ENCODE data around the gene TRAK1.
"Not testable (repeated sequence)": the region's sequence is repeated elsewhere in the genome, so short reads cannot be mapped to it uniquely, and the experiment has no call there.

TRAK1 gene

GRCh38 chr3:42098171-42098570, 7.0 kb downstream of the TRAK1 start:
- no peak for TF ChIP-seq CTCF (IDR thresholded peaks at IDR 0.05; ENCODE audit: low read depth, low read length)
- H3K4me1 ChIP-seq, result no peaks in the 10 kb centered on the region
- no peaks in the 10 kb centered on the region for H3K9me3 ChIP-seq
- H3K27me3 ChIP-seq, result no peaks in the 10 kb centered on the region
- no peak overlapping the region for H3K4me3 ChIP-seq (ENCODE audit: low read depth, low read length)
- H3K36me3 ChIP-seq, result no peaks in the 10 kb centered on the region
- no peak for DNase-seq

- no peak for DNase-seq
- Histone ChIP-seq H3K9me3 (no peaks in the 10 kb centered on the region), H3K4me1 (no peaks in the 10 kb centered on the region), H3K36me3 (no peaks in the 10 kb centered on the region), H3K4me3 (ENCODE audit: low read depth, low read length) (no peak overlapping the region), H3K27me3 (no peaks in the 10 kb centered on the region)
- TF ChIP-seq CTCF (IDR thresholded peaks at IDR 0.05; ENCODE audit: low read depth, low read length), result no peak
Measured at GRCh38 chr3:42099020-42099765, 8.0 kb downstream of the TRAK1 start.

- no peak for TF ChIP-seq CTCF (IDR thresholded peaks at IDR 0.05; ENCODE audit: low read depth, low read length)
- Histone ChIP-seq H3K4me3 (ENCODE audit: low read depth, low read length) (no peak overlapping the region), H3K36me3 (no peaks in the 10 kb centered on the region), H3K9me3 (no peaks in the 10 kb centered on the region), H3K4me1 (no peaks in the 10 kb centered on the region), H3K27me3 (no peaks in the 10 kb centered on the region)
- no peak for DNase-seq
Measured at GRCh38 chr3:42101048-42101447, 9.9 kb downstream of the TRAK1 start.

- no peak overlapping the region for H3K4me3 ChIP-seq (ENCODE audit: low read depth, low read length)
- no peak for TF ChIP-seq CTCF (IDR thresholded peaks at IDR 0.05; ENCODE audit: low read depth, low read length)
- H3K4me1 ChIP-seq, result no peaks in the 10 kb centered on the region
- no peaks in the 10 kb centered on the region for H3K9me3 ChIP-seq
- H3K27me3 ChIP-seq, result no peaks in the 10 kb centered on the region
- H3K36me3 ChIP-seq, result no peaks in the 10 kb centered on the region
- DNase-seq, result no peak
Measured at GRCh38 chr3:42101481-42101880, 10.3 kb downstream of the TRAK1 start.

GRCh38 chr3:42102571-42102970, 11.4 kb downstream of the TRAK1 start:
- no peaks in the 10 kb centered on the region for H3K36me3 ChIP-seq
- DNase-seq, result no peak
- H3K9me3 ChIP-seq, result no peaks in the 10 kb centered on the region
- no peak for TF ChIP-seq CTCF (IDR thresholded peaks at IDR 0.05; ENCODE audit: low read depth, low read length)
- no peak overlapping the region for H3K4me3 ChIP-seq (ENCODE audit: low read depth, low read length)
- H3K27me3 ChIP-seq, result no peaks in the 10 kb centered on the region
- no peaks in the 10 kb centered on the region for H3K4me1 ChIP-seq

GRCh38 chr3:42103921-42104665, 12.9 kb downstream of the TRAK1 start:
- not testable (repeated sequence) for H3K4me3 ChIP-seq (ENCODE audit: low read depth, low read length); H3K36me3 ChIP-seq; H3K27me3 ChIP-seq; H3K4me1 ChIP-seq; H3K9me3 ChIP-seq; DNase-seq

- H3K4me1 ChIP-seq; H3K4me3 ChIP-seq (ENCODE audit: low read depth, low read length); H3K9me3 ChIP-seq; DNase-seq; H3K27me3 ChIP-seq; H3K36me3 ChIP-seq: not testable (repeated sequence)
Measured at GRCh38 chr3:42105994-42106393, 14.8 kb downstream of the TRAK1 start.
